NCI-H510A (cell line): ENCODE results near the gene ITSN1.
A peak's percentile ranks its signal among the peaks of the same experiment; 100 is the strongest.

Experiments
- DNase-seq: peaks from one replicate; lab custom pipeline; 2025; lab: John Stamatoyannopoulos, UW

The ITSN1 gene

GRCh38 chr21:33937146-33937545 is 294.8 kb downstream of the ITSN1 start:
- DNase-seq: no peak

GRCh38 chr21:33937931-33938339 is 295.6 kb downstream of the ITSN1 start:
- no peak for DNase-seq

- DNase-seq: no peak
Observed at GRCh38 chr21:33938381-33938780, 296.1 kb downstream of the ITSN1 start.

- DNase-seq: no peak
Observed at GRCh38 chr21:33939226-33939625, 296.9 kb downstream of the ITSN1 start.

GRCh38 chr21:33940164-33940880 is 298.0 kb downstream of the ITSN1 start:
- DNase-seq: no peak

GRCh38 chr21:33940881-33941245 is 298.6 kb downstream of the ITSN1 start:
- DNase-seq: no peak

GRCh38 chr21:33942426-33942825 is 300.1 kb downstream of the ITSN1 start:
- no peak for DNase-seq

- no peak for DNase-seq
Observed at GRCh38 chr21:33943293-33943692, 301.0 kb downstream of the ITSN1 start.

- no peak for DNase-seq
Observed at GRCh38 chr21:33944185-33944763, 302.0 kb downstream of the ITSN1 start.

- no peak for DNase-seq
Observed at GRCh38 chr21:33945652-33946270, 303.5 kb downstream of the ITSN1 start.

GRCh38 chr21:33947451-33948095 is 305.3 kb downstream of the ITSN1 start:
- DNase-seq: peak; percentile 30

GRCh38 chr21:33948096-33948950 is 306.0 kb downstream of the ITSN1 start:
- peak; percentile 76 for DNase-seq

- no peak for DNase-seq
Observed at GRCh38 chr21:33948951-33949444, 306.7 kb downstream of the ITSN1 start.
